HG03045 (cell line): ENCODE results near the gene NADK2.

Experiments used
- ATAC-seq: cut with Tn5 transposase; IDR thresholded peaks from one replicate; pipeline ENCODE4 v1.9.1; 2021; ENCODE audit warnings: mild to moderate bottlenecking, moderate library complexity; ENCODE audit not compliant: unreplicated experiment

The NADK2 gene

DNA sequence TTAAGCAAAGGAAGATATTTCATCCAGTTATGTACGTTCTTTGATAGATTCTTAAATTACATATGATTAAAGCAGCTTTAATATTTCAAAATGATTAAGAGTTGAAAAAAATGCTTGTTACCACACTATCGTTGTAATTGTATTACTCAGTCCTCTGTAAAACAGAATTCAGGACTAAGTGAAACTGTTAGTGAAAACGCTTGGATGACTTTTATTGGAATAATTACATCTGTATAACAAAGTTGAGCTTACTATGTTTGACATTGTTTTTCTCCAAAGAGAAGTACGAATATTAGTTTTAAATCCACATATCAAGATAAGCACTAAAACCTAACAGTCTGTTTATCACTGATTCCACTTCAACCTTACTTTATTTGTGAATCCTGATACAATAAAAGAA lies 8.7 kb upstream of the NADK2 start:
- no peak for ATAC-seq

DNA sequence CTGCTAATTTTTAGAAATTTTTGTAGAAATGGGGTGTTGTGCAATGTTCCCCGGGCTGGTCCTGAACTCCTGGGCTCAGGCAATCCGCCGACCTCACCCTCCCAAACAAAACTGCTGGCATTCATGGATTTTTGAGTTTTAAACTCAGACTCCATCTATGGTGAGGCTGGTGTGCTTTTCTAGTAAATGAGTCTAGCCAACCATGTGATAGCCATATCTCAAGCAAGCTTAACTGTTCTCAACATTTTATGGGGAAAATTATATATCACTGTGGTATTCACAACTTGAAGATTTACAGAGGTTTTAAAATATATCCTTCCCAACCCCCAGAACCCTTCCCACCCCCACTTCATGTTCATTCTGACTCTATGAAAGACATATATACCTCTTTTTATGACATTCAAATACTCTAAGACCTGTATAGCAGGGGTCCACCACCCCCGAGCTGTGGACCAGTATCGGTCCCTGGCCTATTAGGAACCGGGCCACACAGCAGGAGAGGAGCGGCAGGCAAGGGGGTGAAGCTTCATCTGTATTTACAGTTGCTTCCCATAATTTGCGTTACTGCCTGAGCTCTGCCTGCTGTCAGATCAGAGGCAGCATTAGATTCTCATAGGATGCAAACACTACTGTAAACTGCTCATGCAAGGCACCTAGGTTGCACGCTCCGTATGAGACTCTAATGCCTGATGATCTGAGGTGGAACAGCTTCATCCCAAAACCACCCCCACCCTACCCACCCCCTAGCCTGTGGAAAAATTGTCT lies 4.5 kb upstream of the NADK2 start:
- no peak for ATAC-seq

DNA sequence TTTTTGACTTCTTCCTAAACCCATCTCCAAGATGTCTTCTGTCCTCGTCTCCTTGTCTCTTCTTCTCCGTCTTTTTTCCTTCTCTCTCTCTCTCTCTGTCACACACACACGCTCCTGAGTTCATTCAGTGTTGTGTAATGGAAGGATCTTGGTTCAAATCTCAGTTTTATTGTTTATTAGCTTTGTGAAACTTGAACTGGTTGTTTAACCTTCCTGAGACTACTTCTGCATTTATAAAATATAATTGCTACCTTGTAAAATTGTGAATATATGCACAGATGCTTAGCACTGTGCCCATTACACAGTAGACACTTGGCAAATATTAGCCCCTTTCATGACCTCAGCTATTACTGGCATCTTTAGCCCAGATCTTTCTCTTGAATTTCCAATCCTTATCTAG lies 2.4 kb upstream of the NADK2 start:
- ATAC-seq, result no peak

DNA sequence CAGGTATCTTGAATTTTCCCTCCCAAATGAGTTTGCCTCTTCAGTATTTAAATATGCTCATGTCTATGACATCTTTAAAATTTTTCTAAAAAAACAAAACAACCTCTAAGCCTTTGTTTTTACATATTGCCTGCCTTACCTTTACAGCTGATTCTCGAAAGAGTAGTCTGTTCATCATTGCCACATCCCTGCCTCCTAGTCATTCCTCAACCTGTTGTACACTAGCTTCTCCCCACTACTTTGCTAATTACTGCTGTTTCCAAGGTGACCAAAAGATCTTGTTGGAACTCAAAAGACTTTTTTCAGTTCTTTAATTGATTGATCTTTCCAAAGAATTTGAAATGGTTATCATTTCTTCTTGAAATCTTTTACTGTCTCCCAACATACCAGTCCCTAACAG lies 1.9 kb upstream of the NADK2 start:
- no peak for ATAC-seq

DNA sequence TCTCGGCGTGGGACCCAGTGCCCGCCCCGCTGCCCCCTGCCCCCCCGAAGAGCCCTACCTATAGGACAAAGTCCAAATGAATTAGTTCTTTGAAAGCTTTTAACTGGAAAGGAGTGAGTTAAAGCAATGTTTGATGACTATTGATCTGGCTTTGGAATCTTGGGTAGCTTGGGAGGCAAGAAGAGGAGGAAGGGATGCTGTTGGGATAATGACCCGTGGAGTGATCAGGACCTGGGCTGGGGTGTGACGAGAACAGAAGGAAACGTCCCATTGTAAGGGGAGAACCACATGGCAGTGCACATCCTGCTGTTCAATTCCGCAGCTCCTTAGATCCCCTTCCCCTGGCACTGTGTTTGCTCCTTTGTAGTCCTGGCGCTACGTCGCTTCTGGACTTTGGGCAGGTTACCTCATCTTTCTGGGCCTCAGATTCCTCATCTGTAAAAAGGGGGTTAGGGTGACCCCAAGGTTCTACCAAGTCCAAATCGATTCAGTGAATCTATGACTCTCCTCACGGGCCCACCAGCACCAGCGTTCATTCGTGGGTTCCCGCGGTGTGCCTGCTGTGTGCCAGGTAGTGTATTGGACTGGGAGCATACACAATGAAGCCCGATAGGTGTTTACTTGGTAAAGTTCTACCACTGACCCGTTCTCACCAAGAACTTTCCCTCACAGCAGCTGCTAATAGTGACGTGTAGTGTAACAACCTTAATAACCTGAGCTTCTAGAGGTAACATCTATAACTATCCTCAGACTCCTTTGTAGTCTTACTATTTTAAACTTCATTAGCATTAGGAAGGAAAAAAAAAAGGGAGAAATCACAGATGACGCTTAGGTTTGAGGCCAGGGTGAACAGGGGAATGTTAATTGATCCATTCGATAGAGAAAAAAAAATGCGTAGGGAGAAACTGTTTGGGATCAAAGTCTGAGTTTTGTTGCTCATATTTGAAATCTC lies 1.1 kb upstream of the NADK2 start:
- ATAC-seq, result no peak

DNA sequence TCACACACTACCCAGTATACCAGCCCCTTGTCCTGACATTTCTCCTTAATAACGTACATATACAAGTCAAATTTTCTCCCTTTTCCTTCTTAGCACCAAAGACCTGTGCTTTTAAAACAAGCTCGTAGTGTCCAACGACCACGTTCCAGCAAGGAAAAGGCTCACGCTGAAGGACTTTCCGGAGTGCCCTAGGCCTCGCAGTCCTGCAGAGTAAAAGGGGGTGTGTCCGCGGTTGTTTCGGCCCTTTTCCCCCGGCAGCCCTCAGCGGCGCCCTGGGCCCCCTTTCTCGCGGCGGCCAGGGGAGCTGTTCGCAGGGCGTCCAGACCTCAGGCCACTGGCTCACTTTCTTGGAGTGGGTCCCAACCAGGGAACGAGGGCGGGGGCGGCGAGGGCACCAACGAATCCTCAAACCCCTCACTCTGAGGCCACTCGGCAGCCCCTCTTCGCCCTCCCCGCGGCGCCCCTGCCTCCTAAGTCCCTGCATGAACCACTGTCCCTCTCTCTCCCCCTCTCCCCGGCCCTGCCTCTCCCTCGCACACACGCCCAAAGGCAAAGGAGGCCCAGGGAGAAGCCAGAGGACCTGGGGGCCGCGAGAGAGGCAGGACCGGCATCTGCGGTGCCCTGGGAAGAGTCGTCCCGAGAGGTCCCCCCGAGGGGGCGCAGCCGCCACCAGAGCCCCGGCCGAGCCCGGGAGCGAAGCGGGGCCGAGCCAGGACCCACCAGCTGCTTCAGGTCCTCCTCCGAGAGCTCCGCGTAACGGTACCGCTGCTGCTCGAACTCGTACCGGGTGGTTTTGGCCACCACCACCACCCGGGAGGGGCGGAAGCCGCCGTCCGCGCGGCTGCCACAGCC lies 720 bp downstream of the NADK2 start:
- ATAC-seq, result peak; percentile 23

DNA sequence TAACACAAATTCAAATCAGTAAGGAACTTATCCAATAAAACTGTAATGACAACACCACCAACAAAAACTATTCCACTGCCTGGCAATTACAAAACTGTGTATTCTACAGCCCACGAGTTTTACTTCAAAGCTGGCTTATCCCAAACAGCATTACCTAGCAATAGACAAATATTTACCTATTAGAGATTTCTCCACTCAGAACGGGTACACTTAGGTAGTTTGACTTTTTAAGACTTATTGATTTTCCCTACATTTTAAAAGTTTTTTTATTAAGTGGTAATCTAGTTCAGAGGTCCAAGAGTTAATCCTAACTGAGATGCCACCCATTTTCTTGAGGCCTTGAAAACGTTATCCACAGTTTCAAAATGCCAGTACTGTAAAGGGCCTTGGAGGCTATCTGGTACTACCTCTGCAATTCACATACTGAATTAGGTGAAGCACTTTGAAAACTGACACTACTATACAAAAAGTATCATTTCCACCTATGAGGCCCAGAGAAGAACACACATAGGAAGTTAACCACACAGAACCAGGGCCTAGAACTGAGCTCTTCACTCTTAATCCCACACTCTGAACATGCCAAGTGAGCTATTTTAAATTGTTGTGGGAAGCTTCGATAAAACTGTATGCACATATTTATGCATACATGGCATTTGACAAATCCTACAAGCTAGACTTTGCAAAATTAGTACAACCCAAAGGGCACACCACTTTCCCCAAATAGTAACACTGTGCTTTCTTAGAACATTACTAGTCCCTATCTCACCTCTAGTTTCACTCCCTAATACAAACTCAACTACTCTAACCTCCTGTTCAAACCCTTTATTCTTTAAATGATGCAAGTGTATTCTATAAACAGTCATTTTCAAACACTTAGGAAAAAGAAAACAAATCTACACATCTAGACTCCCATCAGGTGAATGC lies 2.1 kb downstream of the NADK2 start:
- ATAC-seq, result no peak

DNA sequence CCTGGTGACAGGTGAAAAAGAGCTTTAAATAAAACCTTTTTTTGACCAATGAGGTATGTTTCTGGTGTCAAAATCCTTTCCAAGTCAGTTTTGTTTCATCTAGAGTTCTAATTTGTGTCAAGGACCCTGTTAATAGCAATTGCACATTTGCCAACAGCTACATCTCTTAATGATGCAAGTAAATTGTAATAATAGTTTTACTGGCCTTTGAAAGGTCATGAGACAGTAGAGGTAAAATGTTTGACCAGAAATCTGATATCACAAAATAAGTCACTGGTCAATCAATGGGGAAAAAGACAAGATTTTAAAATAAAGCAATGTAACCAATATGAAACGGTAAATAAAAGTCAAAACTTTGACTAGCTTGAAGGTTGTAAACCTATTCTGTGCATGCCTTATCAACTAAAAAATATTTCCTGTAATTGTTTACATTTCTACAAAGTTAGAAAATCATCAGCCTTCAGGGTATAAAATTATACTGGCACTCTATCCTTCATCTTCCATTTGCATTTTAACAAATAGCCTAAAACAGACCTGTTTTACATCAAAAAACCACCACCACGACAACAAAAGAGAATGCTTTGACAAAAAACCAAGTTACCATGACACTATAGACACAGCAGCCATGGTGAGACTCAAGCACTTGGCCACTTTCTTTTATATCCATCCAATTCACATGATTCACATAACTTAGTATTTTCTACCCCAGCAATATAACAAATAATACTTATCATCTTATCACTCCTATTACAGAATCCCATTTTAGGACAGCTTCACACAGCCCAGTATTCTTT lies 3.0 kb downstream of the NADK2 start:
- ATAC-seq, result no peak

DNA sequence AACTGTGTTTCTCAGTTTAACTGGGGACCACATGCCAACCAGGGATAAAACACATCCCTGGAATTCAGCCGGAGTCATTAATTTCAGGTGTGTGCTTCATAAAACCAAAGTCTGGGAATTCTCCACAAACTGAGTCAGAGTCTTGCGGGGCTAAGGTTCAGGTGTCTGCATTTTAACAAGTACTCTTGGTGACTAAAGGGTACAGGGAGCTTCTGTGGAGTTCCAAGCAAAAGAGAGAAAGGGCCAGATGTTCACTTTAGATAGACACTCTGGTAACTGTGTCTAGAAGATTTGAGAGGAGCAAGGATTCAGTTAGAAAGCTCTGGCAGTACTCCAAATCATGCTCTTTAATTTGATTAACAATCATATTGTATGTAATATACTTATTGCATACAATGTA lies 4.0 kb downstream of the NADK2 start:
- no peak for ATAC-seq

DNA sequence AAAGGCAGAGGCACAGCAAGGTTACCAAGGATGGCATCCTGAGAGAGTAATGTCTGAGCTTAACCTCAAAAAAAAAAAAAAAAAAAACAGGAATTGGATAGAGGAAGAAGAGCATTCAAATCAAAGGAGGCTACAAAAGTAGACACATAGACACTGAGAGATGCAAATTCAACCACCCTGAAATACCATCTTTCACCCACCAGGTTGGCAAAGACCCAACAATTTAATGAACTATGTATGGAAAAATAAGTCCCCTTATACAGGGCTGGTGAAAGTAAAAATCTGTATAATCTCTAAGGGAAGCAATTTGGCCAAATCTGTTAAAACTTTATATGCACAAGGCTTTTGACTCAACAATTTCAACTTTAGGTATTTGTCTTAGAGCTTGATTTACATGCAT lies 4.9 kb downstream of the NADK2 start:
- no peak for ATAC-seq

DNA sequence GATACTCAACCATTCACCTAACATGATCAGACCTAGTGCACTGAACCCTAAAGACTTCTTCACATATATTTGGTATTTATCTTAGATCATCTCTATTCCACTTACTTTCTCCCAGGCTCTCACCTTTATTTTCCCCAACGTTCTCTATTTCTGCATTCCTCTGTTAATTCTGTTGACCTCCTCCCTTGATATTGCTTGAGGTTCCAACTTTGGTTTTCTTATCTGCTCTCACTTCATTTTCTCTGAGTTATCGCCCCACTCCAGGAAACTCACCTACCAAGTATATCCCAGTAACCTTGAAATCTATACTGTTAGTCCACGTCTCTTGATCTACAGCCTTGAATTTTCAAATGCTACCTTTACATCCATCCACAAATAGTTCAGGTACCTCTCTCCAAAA lies 9.2 kb downstream of the NADK2 start:
- no peak for ATAC-seq

DNA sequence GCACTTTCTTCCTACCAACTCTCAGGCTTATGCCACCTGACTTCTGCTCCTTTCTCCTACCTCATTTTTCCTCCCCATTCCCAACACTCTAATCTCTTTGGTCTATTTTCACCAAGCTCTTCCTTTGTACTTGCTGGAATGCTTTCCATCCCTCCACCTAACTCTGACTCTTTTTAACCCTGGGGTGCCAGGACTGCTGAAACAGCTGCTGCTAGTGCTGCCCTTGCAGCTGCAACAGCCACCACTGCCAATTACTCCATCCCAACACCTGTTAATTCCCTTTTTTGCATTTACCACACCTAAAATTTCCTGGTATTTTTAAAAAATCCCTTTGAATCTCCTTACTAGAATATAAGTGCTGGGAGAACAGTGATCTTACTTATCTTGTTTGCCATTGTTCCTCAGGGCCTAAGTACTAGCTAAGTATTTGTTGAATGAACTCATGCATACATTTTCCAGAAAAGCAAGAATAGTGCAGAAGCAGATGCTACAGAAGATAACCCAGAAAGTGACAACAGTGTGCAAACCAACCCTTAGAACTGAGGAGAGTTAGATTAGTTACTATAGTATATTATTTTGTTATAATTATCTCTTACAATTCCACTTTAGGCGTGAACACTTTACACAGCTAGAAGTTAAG lies 11.5 kb downstream of the NADK2 start:
- no peak for ATAC-seq

DNA sequence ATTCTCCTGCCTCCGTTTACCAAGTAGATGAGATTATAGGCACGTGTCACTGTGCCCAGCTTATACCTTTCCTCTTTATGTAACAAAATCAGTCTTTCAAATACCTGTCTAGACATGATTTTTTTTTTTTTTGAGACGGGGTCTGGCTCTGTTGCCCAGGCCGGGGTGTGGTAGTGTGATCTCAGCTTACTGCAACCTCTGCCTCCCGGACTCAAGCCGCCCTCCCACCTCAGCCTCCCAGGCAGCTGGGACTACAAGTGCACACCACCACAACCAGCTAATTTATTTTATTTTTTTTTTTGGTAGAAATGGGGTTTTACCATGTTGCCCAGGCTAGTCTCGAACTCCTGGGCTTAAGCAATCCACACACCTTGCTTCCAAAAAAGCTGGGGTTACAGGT lies 13.2 kb downstream of the NADK2 start:
- ATAC-seq, result no peak

DNA sequence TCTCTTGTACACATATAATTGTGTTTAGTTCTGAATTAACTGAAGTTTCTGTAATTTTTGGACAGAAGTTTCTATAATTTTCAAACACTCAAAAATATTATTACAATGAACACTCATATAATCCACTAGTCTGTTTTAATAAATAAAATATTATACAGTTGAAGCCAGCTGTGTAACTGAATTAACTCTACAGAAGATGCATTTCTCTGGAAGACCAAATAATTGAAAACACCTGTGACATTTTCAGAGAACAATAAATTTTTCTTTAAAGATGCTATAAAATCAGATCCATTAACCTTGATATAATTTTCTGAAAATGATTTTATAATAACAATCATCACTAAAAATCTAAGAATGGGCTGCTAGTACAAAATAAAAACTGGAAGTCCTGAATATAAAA lies 14.7 kb downstream of the NADK2 start:
- ATAC-seq, result no peak

DNA sequence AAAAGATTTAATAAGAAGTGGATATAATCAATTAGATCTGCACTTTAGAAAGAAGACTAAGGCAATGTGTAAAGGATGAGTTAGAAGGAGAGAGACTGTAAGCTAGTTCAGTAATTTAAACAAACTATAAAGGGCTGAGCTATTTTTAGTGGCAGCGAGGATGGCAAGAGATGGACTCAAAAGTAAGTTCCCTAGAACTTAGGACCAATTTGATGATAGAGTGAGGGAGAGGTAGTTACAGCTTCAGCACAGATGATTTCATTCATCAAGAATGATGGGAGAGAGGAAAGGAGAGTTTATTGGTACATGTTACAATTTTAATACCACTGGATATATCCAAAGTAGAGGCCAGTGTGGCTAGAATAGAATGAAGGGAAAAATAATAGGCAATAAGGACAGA lies 19.1 kb downstream of the NADK2 start:
- ATAC-seq, result no peak

DNA sequence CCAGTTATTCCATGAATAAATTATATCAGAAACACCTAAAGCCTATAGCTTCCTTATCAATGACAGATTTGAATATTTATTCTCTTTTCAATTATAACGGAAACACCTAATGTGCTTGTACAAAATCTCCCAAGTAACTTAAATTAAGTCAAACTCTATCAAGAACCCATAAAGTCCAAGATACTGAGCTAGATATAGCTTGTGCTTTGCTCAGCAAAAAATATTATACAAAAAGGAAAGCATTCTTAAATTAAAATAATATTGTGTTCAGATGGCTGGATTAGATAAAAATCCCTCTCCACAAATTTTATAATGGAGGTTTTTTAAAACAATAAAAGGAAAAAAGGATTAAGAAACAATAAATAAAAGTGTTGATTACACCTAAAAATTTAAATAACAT lies 23.7 kb downstream of the NADK2 start:
- no peak for ATAC-seq

DNA sequence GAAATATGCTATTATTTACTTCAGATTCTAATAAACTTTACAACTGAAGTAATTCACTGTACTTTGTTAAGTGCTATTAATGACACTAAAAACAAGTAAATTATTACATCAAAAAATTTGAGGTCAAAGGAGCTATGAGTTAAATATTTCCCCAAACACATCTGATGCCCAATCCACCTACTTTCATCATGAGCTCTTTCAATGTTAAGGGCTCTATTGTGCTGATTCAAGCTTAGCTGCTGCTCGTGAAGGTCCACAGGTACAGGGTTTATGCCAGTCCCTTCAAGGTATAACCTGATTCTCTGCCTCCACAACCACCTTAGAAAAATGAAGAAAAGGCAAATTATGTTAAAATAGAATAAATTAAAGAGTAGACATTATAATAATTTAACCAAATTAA lies 24.2 kb downstream of the NADK2 start:
- no peak for ATAC-seq

DNA sequence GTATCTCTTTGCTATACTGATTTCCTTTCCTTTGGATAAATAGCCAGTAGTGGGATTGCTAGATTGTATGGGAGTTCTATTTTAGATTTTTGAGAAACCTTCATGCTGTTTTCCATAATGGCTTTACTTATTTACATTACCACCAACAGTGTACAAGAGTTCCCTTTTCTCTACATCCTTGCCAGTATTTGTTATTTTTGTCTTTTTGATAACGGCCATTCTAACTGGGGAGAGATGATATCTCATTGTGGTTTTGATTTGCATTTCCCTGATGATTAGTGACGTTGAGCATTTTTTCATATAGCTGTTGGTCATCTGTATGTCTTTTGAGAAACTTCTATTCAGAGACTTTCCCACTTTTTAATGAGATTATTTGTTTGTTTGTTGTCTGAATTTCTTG lies 25.8 kb downstream of the NADK2 start:
- no peak for ATAC-seq

DNA sequence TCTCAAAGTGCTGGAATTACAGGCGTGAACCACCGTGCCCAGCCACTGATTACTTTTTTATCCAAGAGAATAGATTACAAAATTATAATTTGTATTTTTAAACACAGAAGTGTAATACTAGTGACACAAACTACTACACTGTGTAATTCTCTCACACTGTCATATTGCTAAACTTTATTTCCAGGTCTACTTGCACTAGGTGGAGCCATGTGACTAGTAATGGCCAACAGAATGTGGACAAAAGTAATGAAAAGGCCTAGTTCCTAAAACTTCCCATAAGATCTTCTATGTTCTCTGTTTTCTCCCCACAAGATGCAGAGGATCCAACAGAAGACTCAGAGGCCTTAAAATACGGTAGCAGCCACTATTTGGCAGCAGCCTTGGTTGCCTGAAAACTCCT lies 27.3 kb downstream of the NADK2 start:
- ATAC-seq, result no peak
